K562 treated with DMSO at 1 percent for 12 hours (cell line): ENCODE results near the gene GRXCR1. TPM values are rescaled to one million over a fixed set of nuclear protein-coding genes. Genes with fewer than 3 reads are reported as not detected.

Source experiments
- total RNA-seq: library from RNA; unstranded; fragments of 300-600 nt; gene quantifications from 2 replicates; pipeline ENCODE4 v1.2.3, GENCODE V29; 2022; ENCODE audit not compliant: insufficient read depth

The GRXCR1 gene
- total RNA-seq: not detected in 2 replicates

GRCh38 chr4:42892413-42892812 is at the start of gene GRXCR1:
Gene GRXCR1, plus strand, starts transcription at chr4:42892713. Its CDS starts 554 bp downstream, at chr4:42893267.

Other genes starting within 250 kb of the GRXCR1 start
- gene ATP8A1, start 235.6 kb upstream of the GRXCR1 start, total RNA-seq: 0.25 TPM in 1 of 2 replicates, not detected in the other